PC-3 (cell line): ENCODE results near the gene TMEM178A.

Experiments used
- CTCF ChIP-seq: fragments of 300-600 bp; sonication (generic); conservative IDR thresholded peaks from 2 replicates; pipeline ENCODE4 v1.5.1; 2017; ENCODE audit warnings: antibody characterized with exemption, low read depth, mild to moderate bottlenecking, low read length
- EZH2 ChIP-seq: fragments of 300-600 bp; sonication (generic); IDR thresholded peaks from one replicate; pipeline ENCODE4 v1.6.1; 2017; ENCODE audit warnings: antibody characterized with exemption, mild to moderate bottlenecking, low read length; ENCODE audit not compliant: unreplicated experiment

GRCh38 chr2:39762448-39762847, 96.7 kb downstream of the TMEM178A start:
- TF ChIP-seq CTCF, result no peak
- TF ChIP-seq EZH2, result no peak
